ENCODE measurements around the gene TMUB1. TPM values are rescaled to one million over a fixed set of nuclear protein-coding genes. Genes with fewer than 3 reads are reported as not detected.

Gene TMUB1
- total and polyA plus RNA-seq, 2 donors (not counting 3 experiments of a cell fraction or from before 2014, with no cell fraction given), result 41.3 to 45.3 TPM

- intact Hi-C loops (cut with micrococcal nuclease), result loop anchor here (1.0 kb wide), 1 partner anchor 8 kb away; no protein-coding TSS in a partner anchor
- no peak overlapping the region for H3K4me3 ChIP-seq (replicated peaks in 1 of 3; ENCODE audit: insufficient read depth in 1 of 3, low read depth in 1 of 3, low read length in 3 of 3)
- DNase-seq (ENCODE audit: low read depth, low spot score) (no peak), FAIRE-seq (no peak)
- H3K36me3 ChIP-seq (ENCODE audit: control insufficient read depth in 2 of 2, extremely low read depth in 1 of 2, insufficient read depth in 2 of 2, low read length in 2 of 2), result peaks cover 0 to 12% of the 10 kb centered on the region in 2 experiments
- no peak overlapping the region for H3K9ac ChIP-seq (replicated peaks; ENCODE audit: extremely low read depth, insufficient read depth, low read length)
- BruUV-seq (replicated peaks), result no TSS peak
- ChIA-PET POLR2A (interaction anchor here (0.5 kb wide), 1 partner anchor 33 kb away, joined by 3 read pairs; no protein-coding TSS in a partner anchor), CTCF (interaction anchor here (2.3 kb wide), 1 partner anchor 28 kb away, joined by 8 read pairs; no protein-coding TSS in a partner anchor)
- no peak for TF ChIP-seq GATA2 (IDR thresholded peaks at IDR 0.05; ENCODE audit: insufficient read depth, insufficient read length, low read depth, low read length)
- TF ChIP-seq FOS (IDR thresholded peaks at IDR 0.05; ENCODE audit: borderline replicate concordance, insufficient read depth, low read length), result peak; percentile 11
- peaks cover 15% of the 10 kb centered on the region for H3K4me1 ChIP-seq (ENCODE audit: control insufficient read depth, extremely low read depth, insufficient read depth, low read length)
- no peaks in the 10 kb centered on the region for H3K27me3 ChIP-seq (ENCODE audit: control insufficient read depth in 2 of 2, insufficient read depth in 2 of 2, low read length in 2 of 2)
- peaks cover 95% of the 10 kb centered on the region for H3K79me2 ChIP-seq (ENCODE audit: control insufficient read depth, insufficient read depth, low read length)
- H3K9me3 ChIP-seq (replicated peaks; ENCODE audit: control insufficient read depth, insufficient read depth, low read length), result no peaks in the 10 kb centered on the region
- H3K27ac ChIP-seq (ENCODE audit: insufficient read depth, low read depth, low read length), result no peak overlapping the region
- no peaks in the 10 kb centered on the region for H4K20me1 ChIP-seq (replicated peaks; ENCODE audit: control insufficient read depth, extremely low read depth, insufficient read depth, low read length)
- dilution Hi-C loops (cut with MboI; ENCODE audit: extremely low pct_ligation_motif_present, low sequenced_read_pairs), result no loop called here
- H3K4me2 ChIP-seq (ENCODE audit: insufficient read depth, low read length), result no peak overlapping the region
- no peaks in the 10 kb centered on the region for H3K9me1 ChIP-seq (replicated peaks; ENCODE audit: control insufficient read depth, extremely low read depth, insufficient read depth, low read length)
- H2AFZ ChIP-seq (ENCODE audit: low read depth, low read length), result no peak overlapping the region
Measured at GRCh38 chr7:151095828-151096475, 12.7 kb upstream of the TMUB1 start.

GRCh38 chr7:151095123-151095797 lies 12.0 kb upstream of the TMUB1 start:
- H3K27ac ChIP-seq (ENCODE audit: insufficient read depth, low read depth, low read length), result no peak overlapping the region
- CTCF ChIA-PET, result interaction anchor here (0.8 to 2.3 kb wide), 2 partner anchors 13 to 28 kb away, joined by 3 to 8 read pairs; no protein-coding TSS in a partner anchor
- no peaks in the 10 kb centered on the region for H4K20me1 ChIP-seq (replicated peaks; ENCODE audit: control insufficient read depth, extremely low read depth, insufficient read depth, low read length)
- H3K9me1 ChIP-seq (replicated peaks; ENCODE audit: control insufficient read depth, extremely low read depth, insufficient read depth, low read length), result no peaks in the 10 kb centered on the region
- H3K4me2 ChIP-seq (ENCODE audit: insufficient read depth, low read length), result no peak overlapping the region
- TF ChIP-seq, protein P1, sequence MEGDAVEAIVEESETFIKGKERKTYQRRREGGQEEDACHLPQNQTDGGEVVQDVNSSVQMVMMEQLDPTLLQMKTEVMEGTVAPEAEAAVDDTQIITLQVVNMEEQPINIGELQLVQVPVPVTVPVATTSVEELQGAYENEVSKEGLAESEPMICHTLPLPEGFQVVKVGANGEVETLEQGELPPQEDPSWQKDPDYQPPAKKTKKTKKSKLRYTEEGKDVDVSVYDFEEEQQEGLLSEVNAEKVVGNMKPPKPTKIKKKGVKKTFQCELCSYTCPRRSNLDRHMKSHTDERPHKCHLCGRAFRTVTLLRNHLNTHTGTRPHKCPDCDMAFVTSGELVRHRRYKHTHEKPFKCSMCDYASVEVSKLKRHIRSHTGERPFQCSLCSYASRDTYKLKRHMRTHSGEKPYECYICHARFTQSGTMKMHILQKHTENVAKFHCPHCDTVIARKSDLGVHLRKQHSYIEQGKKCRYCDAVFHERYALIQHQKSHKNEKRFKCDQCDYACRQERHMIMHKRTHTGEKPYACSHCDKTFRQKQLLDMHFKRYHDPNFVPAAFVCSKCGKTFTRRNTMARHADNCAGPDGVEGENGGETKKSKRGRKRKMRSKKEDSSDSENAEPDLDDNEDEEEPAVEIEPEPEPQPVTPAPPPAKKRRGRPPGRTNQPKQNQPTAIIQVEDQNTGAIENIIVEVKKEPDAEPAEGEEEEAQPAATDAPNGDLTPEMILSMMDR (IDR thresholded peaks at IDR 0.05; ENCODE audit: extremely low read depth in 1 of 2, insufficient read depth in 1 of 2, low read depth in 1 of 2, low read length in 2 of 2), result no peak
- no peak for TF ChIP-seq POLR2AphosphoS5 (IDR thresholded peaks at IDR 0.05; ENCODE audit: insufficient read depth, low read depth, low read length)
- TF ChIP-seq MYC (IDR thresholded peaks at IDR 0.05; ENCODE audit: low read depth, low read length), result no peak
- no peak for TF ChIP-seq POLR2A (IDR thresholded peaks at IDR 0.05; ENCODE audit: low read depth, low read length)
- no peak for TF ChIP-seq MAX (IDR thresholded peaks at IDR 0.05; ENCODE audit: insufficient read depth, insufficient read length)
- no peak for TF ChIP-seq GATA2 (IDR thresholded peaks at IDR 0.05; ENCODE audit: insufficient read depth, insufficient read length, low read depth, low read length)
- TF ChIP-seq EZH2 (IDR thresholded peaks at IDR 0.05; ENCODE audit: borderline replicate concordance, low read depth, low read length, severe bottlenecking), result no peak
- TF ChIP-seq JUN (IDR thresholded peaks at IDR 0.05; ENCODE audit: borderline replicate concordance, insufficient read depth, insufficient read length, low read depth), result no peak
- TF ChIP-seq FOS (IDR thresholded peaks at IDR 0.05; ENCODE audit: borderline replicate concordance, insufficient read depth, low read length), result no peak
- no peak overlapping the region for H3K9ac ChIP-seq (replicated peaks; ENCODE audit: extremely low read depth, insufficient read depth, low read length)
- peaks cover 93% of the 10 kb centered on the region for H3K79me2 ChIP-seq (ENCODE audit: control insufficient read depth, insufficient read depth, low read length)
- peaks cover 0 to 12% of the 10 kb centered on the region in 2 experiments for H3K36me3 ChIP-seq (ENCODE audit: control insufficient read depth in 2 of 2, extremely low read depth in 1 of 2, insufficient read depth in 2 of 2, low read length in 2 of 2)
- no TSS peak for BruUV-seq (replicated peaks)
- no peak for DNase-seq (ENCODE audit: low read depth, low spot score)
- dilution Hi-C loops (cut with MboI; ENCODE audit: extremely low pct_ligation_motif_present, low sequenced_read_pairs), result no loop called here
- H3K9me3 ChIP-seq (replicated peaks; ENCODE audit: control insufficient read depth, insufficient read depth, low read length), result no peaks in the 10 kb centered on the region
- intact Hi-C loops (cut with micrococcal nuclease), result loop anchor here (1.0 kb wide), 1 partner anchor 9 kb away; no protein-coding TSS in a partner anchor
- no peak overlapping the region for H2AFZ ChIP-seq (ENCODE audit: low read depth, low read length)
- POLR2A ChIA-PET, result no interaction called here
- H3K4me3 ChIP-seq (replicated peaks in 1 of 3; ENCODE audit: insufficient read depth in 1 of 3, low read depth in 1 of 3, low read length in 3 of 3), result no peak overlapping the region
- H3K27me3 ChIP-seq (ENCODE audit: control insufficient read depth in 2 of 2, insufficient read depth in 2 of 2, low read length in 2 of 2), result no peaks in the 10 kb centered on the region
- peaks cover 21% of the 10 kb centered on the region for H3K4me1 ChIP-seq (ENCODE audit: control insufficient read depth, extremely low read depth, insufficient read depth, low read length)
- no peak for FAIRE-seq

Measured in endothelial cell of umbilical vein (primary cell).